ENCODE data around the gene ANTXRL.
"Not testable (repeated sequence)": the region's sequence is repeated elsewhere in the genome, so short reads cannot be mapped to it uniquely, and the experiment has no call there.

The ANTXRL gene

DNA sequence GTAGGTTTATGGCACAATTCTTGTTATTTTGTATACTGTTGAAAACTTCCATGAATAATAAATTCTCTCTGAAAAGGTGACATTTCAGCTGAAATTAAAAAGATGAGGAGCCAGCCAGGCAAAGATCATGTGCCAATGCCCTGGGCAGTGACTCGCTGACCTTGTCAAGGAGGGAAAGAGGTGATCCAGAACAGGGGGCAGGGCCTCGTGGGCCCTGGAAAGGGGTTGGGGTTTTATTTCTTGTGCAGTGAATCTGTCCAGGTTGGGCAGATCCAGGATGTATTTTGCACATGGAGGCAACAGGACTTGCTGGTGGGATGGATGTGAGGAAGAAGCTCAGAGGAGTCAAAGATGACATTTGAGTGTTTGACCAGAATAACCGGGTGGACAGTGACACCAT is 31.6 kb upstream of the ANTXRL start:
- DNase-seq = not testable (repeated sequence)

DNA sequence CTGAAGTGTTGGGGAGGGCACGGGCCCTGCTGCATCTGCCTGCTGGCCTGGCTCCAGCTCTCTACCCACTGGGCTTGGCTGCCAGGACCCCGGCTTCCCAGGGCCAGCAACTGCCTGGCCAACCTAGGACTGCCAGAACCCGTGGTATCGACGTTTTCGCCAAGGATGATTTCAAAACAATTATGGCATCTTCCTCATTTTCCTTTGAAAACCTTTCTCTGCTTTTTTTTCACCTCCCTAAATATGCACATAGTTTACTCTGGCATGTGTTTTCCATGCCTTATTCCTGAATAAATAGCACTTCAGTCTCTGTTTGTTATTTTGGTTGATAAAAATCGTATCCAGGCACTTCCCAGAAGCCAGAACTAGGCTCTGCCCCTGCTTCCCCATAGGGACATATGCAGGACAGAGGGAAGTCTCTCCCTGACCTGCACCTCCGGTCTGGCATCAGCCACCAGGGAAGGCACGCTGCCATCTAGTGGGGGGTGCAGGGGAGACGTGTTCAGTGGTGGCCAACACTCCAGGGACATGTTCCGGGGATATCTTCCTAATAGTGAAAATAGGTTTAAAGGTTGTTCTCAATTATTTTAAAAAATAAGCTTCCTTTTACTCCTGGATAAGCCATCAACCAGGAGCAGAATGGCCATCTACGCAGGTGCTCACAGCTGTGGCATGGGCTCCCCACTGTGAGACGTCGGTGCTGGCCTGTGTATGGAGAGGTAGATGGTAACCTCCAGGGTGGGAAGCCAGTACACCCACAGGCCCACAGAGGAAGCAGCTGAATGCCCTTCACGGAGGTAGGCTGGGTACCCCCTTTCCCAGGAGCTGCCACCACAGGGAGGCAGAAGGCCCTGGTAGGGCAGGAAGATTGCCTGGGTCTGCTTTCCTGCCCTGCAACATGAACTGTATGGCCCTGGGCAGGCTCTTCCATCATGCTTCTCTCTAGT is 30.7 kb upstream of the ANTXRL start:
- DNase-seq = peak; percentile 46

DNA sequence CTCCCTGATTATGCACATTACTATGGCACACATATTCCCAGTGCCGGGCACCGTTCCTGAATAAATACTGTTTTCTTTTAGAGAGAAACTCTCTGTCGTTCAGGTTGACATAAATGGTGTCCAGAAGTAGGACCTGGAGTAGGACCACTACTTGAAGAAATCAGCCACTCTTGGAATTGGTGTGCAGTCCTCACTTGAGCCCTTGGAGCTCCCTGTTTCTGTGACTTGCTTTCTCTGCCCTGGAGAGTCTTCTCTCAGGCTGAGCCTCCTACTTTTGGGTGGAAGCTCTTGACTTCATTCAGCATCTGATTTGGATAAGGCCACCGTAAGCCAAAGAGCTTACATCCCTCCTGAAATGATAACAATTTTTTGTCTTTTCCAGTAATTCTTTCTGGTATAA is 29.7 kb upstream of the ANTXRL start:
- DNase-seq = no peak

DNA sequence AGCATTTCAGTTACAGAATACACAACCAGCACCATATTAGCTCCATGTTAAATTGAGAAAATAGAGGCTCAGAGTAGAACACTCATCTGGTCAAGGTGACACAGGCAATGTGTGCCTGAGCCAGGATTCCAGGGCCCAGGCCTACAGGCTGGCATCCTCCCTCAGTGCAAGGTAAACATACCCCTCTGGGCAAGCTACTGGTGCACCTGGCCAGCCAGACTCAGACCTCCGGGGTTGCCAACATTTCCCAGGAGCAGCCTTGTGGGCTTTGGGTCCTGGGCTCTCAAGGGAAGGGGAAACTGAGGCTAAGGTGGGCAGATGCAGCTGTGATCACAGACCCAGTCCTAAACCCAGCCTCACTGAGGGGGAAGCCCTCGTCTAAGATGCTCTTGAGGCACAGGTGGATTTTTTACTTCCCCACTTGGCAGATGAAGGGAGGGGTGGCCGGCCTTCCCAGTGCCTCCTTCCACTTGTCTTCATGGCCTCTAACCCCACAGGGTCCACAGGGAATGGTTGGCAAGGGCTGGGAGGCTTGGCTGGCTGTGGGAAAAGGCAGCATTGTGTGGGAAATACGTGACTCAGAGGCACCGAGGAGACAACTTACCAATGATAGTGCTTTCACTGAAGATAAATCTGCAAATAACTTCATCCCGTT is 23.8 kb upstream of the ANTXRL start:
- not testable (repeated sequence) for DNase-seq

DNA sequence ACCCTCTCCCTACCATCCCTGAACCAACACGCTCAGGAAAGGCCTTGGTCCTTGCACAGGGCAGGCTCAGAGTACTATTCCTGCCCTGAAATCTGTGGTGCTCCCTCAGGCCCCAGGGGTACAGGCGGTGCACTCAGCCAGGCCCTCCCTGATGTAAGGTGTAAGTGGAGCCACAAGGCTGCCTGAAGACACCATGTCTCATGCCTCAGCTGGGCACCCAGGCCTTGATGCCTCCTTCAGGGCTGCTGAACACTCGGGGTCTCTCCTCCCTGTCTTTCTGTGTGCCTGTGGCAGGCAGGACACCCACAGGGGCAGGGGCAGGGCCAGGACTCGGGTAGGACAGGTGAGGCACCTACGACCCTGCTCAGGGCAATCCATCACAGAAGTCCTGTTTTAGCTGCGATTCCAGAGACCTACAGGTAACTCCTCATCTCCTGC is 22.9 kb upstream of the ANTXRL start:
- no peak for DNase-seq

DNA sequence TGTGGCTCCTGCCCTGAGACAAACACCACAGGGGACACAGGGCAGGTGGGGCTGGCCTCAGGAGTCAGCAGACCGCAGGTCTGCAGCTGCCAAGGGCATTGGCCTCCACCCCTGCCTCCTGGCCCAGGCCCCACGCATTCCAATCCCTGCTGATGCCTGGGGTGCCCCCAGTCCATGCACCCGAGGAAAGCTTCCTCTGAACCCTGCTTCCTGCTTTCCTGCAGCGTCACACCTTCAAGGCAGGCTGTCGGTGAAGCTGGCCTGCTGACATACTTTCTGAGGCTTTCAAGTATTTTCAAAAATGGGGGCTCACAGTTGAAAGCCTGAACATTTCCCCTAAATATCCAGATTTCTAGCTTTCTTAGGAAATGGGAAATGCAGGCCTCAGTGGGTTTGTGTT is 22.5 kb upstream of the ANTXRL start:
- DNase-seq = no peak

DNA sequence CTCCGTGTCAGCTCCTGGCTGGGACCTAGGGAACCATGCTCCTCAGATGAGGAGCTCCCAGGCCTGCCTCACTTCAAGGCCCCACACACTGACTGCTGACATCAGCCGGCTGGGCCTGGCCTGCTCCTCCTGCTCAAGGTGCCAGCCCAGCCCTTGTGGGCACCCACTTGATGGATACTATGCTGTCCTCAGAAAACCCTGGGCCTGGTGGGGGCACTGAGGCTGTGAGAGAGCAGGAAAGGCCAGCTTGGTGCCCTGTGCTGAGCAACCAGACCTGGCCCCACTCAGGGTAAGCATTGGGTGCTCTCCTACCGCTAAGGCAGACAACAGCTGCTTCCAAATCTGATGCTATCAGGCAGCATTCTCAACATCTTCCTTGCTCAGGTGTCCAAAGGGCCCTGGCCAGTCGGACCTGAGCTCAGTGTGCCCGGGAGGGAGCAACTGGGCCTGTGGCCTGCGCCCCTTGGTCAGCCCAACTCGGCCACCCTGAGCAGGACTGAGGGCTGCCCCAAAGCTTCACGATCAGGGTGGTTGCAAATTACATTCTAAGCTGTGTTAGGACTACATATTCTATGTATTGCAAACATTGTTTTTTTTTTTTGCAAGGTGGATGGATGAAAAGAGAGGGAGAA is 21.9 kb upstream of the ANTXRL start:
- DNase-seq = no peak

DNA sequence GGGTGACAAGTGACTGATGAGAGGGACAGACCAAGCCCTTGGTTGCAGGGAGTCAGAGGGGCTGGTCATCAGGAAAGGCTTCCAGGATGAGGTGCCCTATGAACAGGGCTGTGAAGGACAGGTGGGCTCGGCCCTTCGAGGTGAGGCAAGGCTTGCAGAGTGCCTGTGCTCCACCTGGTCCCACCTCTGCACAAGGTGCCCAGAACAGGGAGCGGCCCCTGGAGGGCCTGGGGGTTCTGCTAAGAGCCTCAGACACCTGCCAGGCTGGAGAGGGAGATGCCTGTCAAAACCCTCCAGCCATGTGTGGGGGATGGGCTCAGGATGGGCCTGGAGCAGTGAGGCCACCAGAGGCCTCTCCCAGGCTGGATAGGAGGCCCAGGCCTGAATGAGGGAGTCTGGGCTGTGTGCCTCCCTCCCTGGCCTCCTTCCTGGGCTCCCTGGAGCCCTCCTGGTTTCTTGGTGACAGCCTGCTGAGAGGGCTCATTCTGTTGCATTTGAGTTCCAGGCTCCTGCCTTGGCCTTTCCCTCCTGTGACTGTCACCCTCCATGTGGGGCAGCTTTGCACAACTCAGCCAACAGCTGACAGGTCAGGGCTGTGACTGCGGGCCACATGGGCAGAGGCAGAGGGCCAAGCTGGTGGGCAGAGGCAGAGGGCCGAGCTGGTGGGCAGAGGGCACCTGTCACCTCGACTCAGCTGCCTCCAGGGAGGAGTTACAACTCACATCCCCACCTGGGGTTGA is 21.1 kb upstream of the ANTXRL start:
- not testable (repeated sequence) for DNase-seq

DNA sequence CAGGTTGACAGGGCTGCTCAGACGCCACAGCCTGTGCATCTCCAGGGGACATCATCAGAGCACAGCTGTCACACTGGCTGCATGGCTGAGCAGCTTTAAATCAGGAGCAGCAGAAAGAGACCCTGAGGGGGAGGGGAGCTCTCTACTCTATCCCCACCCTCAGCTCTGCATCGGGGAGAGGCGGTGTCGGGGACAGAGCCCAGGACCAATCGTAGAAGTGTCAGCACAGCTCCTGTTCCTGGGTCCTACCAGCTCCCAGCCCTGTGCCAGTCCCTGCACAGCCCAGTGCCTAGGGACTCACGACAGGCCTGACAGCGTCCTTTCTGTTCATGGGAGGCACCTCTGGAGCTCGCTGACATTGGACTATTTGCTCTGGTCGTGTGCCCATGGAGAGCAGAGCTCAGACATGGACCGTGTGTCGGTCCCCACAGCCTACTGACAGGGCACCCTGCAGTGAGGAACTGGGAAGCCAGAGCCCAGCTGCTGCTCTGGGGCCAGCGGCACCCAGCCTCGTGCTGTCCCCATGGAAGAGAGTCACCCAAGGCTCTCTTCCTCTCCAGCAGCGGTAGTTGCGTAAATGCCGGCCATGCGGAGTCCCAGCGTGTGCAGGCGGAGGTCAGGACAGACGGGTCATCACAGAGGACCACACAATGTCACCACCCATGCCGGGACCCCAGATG is 20.4 kb upstream of the ANTXRL start:
- DNase-seq = no peak

DNA sequence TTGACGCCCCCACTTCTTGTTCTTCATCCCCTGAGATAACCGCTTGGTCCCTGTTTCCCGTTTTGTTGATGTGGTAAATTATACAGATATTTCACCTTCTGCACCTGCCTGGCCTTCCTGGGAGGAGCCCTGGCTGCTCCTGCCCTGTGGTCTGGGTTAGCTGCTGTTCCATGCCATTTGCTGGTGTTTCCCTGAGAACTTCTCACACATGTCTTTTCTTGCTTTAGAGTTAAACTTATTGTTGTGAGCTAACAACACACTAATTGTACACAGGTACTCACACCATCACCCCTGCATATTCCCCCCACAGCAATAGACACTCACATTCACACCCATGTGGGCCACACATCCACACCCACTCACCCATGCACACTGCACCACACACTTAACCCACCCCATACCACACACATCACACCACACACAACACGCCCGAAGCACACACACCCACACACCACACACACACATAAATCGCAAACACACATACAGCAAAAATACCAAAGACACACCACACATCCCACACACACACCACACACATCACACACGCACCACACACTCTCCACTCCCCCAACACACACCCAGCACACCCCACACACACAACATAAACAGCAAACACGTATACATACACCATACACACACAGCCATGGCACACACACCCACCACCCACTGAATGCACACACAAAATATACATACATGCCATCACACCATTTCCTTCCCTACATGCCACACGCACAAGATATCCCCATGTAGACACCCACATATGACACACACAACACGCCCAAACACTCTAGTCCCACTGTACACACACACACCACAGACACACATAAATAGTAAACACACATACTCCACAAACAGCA is 19.4 kb upstream of the ANTXRL start:
- no peak for DNase-seq

DNA sequence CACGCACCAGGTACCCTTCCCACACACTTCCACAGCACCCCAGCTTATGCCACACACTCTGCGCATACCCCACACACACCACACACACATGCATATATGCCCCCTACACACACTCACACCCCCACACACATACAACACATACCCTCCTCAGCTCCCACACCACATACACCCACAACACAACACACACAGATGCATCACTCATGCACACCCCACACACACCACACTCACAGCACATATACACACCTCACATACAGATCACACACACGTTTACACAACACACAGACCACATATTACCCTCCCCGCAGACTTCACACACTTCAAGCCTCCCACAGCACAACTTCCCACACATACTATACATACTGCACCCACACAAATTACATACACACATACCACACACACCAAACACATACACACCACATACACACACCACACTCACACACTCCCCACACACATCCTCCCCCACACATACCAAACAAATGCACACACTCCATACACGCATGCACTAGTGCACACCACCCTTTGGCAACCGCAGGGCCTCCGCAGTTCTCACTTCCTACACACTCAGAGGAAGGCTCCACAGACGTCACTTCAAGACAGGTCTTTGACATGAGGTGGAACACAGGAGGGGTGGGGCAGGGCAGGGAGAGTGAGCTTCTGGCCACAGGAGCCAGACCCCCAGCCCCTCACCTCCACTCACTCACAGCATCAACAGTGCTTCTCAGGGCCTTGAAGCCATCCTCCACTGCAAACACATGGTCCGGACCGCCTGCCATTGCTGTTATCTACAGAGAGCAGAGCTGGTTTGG is 18.5 kb upstream of the ANTXRL start:
- peak; percentile 60 for DNase-seq

DNA sequence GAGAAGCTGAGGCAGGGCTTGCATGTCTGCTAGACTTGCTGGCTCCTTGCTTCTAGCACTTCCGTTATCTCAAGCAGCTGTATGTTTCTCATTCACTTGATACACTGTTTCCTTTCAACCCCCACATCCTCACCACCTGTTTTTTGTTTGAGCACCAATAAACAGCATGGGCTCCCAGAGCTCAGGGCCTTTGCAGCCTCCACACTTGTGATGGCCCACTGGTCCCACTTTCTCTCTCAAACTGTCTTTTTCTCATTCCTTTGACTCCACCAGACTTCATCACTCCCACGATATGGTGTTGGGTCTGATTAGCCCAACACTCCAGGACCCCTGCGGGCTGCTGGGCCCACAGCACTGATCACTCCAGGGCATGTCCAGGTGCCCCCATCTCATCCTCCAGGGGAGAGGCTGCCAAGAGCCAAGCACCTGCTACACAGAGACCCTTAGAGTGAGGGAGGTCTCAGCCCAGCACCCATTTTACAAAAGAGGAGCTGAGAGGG is 17.2 kb upstream of the ANTXRL start:
- DNase-seq = peak; percentile 56

DNA sequence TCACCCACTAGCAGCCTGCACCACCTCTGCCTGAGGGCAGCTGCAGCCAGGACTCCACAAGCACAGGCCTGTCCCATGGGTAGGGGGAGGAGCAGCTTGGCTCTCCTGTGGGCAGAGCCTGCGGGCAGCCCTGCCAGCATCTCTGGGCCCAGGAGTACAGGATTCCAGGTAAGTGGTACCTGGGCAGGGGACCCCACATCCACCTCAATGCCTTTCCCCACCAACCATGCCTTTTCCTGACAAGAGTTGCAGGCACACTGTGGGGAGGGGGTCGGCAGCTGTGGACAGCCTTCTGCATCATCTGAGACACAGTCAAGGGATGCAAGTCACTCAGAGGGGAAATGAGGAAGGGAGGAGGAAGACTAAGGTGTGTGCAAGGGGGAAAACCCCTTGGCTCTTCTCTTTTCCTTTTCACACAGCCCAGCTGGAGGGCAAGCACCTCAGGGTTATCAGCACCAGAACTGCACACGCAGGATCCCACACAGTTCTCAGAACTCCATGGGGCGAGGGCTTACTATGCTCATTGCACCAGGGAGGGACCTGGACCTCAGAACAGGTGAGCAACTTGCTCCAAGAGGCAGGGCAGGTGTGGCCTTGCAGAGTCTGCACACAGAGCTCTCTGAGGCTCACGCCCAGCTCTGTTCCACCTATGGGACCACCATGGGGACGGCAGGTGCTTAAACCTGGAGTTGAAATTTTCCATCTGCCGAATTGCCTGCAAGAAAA is 16.5 kb upstream of the ANTXRL start:
- peak; percentile 8 for DNase-seq

DNA sequence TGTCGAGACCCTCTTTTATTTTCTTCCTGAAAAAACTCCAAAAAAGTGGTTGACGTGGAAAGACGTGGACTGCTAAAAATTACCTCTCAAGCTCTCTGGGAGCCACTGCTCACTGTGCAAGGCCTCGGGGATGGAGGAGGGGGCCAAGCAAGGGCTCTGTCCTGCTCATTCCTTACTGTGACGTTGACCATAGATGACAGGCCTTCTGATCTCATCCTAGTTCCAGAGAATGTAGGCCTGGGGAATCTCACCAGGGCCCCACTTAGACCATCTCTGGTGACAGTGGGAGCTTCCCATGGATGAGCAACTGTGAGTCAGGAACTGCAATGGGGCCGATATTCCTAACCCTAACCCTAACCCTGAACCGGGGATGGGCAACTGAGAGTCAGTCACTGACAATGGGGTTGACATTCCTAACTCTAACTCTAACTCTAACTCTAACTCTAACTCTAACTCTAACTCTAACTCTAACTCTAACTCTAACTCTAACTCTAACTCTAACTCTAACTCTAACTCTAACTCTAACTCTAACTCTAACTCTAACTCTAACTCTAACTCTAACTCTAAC is 15.8 kb upstream of the ANTXRL start:
- not testable (repeated sequence) for DNase-seq

DNA sequence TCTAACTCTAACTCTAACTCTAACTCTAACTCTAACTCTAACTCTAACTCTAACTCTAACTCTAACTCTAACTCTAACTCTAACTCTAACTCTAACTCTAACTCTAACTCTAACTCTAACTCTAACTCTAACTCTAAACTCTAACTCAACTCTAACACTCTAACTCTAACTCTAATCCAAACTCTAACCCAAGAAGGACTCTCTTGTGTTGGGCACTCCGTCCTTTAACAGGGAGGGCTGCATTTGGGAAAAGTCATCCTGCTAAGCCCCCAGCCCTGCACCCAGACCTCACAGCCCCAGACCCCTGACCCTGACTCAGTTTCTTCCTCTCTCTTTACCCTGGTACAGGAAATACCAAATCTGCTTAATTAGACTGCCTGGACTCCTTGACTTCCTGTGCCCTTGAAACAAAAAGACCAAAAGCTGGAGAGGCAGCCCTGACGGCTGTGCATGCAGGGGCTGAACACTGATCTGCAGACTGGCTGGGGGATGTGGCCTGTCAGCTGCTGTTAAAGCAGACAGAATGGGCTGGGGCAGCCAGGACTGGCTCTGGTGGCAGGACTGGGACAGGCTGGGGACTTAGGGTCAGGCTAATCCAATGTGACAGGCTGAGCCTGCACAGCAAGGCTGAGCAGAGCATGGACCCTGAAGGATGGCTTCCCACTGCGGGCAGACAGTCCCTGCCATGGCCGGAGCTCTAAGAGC is 14.8 kb upstream of the ANTXRL start:
- DNase-seq = not testable (repeated sequence)

DNA sequence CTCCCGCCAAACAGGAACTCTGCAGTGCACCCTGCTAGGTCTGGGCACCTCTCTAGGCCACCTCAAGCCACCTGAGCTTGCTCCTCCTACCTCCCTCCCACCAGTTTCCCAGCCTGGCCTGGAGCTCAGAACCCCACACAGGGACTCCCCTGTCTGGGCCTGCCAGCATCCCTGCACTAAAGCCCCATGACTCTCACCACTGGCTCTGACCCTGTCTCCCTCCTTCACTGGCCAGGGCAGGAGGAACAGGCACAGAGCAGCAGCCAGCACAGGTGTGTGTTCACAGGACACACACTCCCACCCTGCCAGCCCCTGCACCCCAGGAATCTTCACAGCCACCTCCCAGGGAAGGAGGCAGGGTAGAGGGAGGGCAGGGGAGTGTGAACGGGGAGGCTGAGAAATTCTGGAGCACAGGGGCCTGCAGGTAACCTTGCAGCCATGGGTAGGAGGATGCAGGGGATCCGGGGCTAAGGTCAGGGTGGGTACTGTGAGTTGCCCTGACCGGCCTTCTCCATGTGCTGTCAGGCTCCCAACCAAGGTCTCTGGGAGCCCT is 13.9 kb upstream of the ANTXRL start:
- no peak for DNase-seq

DNA sequence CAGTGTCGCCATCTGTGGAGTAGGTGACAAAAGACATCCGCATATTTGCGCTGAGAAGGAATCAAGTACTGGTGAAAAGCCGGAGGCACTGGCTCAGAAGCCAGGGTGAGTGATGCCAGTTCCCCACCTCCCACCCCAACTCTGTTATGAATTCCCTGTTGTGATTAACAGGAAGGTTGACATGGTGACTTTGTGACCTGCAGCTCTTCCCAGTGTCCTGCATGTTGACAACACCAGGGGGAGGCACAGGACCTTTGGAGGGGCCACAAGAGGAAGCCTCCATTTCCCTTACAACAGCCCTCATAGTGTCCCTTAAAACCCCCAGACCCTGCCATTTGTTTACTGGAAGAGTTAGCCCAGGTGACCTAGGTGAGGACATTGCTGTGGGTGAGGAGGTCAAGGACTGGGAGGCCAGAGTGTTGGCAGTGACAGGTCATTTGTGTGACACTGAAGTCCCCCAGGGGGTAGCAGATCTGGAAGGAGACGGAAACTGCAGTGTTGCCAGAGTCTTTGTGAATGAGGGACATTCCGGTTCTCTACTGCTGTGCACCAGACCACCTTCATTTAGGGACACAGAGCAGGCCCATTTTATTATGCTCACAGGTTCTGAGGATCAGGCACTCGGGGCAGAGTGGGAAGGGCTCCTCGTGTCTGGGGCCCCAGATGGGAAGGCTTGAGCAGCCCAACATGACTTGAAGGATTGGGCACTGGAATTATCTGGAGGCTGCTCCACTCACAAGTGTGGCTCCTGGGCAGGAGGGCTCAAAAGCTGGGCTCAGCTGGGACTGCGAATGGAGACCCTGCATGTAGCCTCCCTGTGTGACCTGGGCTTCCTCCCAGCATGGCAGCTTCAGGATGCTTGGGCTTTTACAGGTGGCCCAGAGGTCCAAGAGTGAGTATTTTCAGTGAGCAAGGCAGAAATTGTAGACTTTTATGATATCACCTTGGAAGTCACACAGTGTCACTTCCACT is 13.0 kb upstream of the ANTXRL start:
- DNase-seq = peak; percentile 27

Measured in CD4-positive, alpha-beta T cell treated with Interleukin-10 for 1 hour (primary cell).